Stimulated activated CD4-positive, alpha-beta T cell treated with anti-CD3 and anti-CD28 coated beads, Interleukin-15, amount 100 ng/mL, for 48 hours (primary cell): Measurements from ENCODE around the gene WDR33.

Experiments used
- DNase-seq, 2 donors: peaks; one replicate each; pipeline ENCODE4 v3.0.0-alpha.2; 2020; ENCODE audit warnings: low read depth in 2 of 2

WDR33 gene

GRCh38 chr2:127672341-127673224 is 138.4 kb downstream of the WDR33 start:
- DNase-seq = no peak

DNA sequence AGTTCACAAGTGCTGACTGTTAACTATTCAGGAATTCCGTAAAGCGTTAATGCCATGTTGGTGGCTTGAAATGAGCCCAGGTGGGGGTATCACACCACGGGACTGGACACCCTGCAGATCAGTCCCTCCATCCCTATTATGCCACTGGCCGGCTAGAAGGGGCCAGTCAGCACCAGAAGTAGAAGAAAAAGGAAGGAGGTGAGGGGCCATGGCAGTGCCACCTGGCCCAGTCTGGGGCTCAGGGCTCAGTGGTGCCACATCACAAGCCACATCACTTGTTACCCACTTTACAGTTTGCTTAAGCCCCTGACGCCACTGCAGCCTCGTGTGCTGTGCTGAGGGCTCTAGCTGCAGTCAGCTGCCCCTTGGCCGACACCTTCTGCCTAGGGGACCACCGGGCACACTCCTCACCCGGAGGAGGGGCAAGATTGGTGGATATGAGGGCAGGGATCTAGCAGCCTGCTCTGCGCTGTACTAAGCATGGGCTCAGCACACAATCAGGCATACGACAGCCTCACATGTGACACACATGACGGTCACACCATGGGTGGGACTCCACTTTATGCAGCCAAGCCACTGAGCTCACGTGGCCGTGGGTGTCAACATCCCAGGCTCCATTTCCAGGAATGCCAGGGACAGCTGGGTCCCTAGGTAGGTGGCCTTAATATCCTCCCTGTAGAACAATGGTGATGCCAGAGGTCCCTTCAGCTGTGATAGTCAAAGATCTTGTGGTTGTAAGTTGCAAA is 139.2 kb downstream of the WDR33 start:
- DNase-seq = no peak

GRCh38 chr2:127670957-127671290 is 140.0 kb downstream of the WDR33 start:
- no peak for DNase-seq

DNA sequence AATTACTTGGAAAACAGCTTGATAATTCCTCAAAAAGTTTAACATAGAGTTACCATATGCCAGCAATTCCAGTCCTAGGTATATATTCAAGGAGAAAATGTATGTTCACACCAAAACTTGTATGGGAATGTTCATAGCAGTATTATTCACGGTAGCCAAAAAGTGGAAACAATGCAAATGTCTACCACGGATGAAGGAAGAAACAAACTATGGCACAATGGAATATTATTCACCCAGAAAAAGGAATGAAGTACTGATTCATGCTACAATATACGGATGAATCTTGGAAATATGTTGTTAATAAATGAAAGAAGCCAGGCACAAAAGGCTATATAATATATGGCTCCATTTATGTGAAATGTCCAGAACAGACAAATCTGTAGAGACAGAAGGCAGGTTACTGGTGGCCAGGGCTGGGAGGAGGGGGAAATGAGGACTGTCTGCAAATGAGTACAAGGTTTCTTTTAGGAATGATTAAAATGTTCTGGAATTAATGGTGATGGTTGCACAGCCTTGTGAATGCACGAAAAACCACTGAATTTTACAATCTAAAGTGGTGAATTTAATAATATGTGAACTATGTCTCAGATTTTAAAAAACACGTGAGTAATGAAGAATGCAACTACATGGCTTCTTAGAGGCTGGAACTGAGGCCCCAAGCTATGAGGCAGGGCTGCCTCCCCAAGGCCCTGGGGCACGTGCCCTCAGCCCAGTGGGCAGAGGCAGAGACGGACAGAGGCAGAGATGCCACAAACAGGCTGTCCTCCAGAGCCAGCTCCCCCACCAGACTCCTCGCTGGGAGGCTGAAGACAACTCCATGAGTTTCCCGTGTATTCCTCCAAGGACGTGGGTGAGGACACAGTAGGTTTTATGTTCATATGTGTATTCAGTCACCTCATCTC is 140.7 kb downstream of the WDR33 start:
- DNase-seq = no peak

- no peak for DNase-seq
These were observed 141.9 kb downstream of the WDR33 start for GRCh38 chr2:127669056-127669455.

GRCh38 chr2:127665267-127665893 is 145.6 kb downstream of the WDR33 start:
- DNase-seq = no peak

DNA sequence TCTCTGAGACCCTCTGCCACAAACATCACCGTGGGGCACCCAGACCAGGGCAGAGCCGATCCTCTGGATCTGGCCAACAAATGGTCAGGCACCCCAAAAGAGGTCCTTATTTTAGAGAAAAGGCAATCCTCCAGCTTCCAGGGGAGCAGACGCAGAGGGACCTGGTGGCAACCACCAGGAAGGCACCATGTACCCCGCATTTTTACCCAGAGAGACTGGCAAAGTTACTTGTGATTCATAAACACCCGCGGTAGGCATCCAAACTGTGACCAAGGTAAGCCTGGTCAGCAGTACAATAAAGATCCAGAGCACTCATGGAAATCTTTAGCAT is 146.1 kb downstream of the WDR33 start:
- no peak for DNase-seq

GRCh38 chr2:127664065-127664894 is 146.7 kb downstream of the WDR33 start:
- DNase-seq = no peak

- DNase-seq = no peak
These were observed 147.4 kb downstream of the WDR33 start for GRCh38 chr2:127663566-127664064.

- no peak for DNase-seq
These were observed 147.9 kb downstream of the WDR33 start for GRCh38 chr2:127662937-127663565.

DNA sequence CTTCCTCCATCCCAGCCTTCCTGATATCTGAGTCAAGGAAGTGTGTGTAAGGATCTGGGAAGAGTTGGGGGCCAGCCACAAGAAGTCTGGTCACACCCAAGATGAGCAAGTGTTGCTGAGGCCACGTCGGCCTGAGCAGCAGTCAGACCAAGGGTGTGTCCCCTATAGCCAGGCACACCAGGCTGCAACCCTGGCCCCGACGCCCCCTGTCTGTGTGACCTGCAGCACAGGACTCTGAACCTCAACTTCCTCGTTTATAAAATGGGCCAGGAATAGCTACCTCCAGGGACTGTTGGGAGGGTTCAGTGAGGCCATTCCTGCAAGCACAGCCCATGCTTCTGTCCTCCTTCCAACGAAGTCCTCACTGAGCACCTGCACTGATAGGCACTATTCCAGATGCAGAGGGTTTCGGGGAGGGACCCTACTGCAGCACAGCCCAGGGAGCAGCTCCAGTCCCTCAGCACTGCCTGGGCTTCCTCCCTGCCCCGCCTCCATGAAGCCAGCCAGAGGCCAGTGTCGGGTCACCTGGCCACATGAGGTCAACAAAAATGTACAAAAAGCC is 148.9 kb downstream of the WDR33 start:
- DNase-seq = no peak

- DNase-seq = no peak
These were observed 149.8 kb downstream of the WDR33 start for GRCh38 chr2:127661072-127661649.

- DNase-seq = no peak
These were observed 150.7 kb downstream of the WDR33 start for GRCh38 chr2:127660291-127660578.

DNA sequence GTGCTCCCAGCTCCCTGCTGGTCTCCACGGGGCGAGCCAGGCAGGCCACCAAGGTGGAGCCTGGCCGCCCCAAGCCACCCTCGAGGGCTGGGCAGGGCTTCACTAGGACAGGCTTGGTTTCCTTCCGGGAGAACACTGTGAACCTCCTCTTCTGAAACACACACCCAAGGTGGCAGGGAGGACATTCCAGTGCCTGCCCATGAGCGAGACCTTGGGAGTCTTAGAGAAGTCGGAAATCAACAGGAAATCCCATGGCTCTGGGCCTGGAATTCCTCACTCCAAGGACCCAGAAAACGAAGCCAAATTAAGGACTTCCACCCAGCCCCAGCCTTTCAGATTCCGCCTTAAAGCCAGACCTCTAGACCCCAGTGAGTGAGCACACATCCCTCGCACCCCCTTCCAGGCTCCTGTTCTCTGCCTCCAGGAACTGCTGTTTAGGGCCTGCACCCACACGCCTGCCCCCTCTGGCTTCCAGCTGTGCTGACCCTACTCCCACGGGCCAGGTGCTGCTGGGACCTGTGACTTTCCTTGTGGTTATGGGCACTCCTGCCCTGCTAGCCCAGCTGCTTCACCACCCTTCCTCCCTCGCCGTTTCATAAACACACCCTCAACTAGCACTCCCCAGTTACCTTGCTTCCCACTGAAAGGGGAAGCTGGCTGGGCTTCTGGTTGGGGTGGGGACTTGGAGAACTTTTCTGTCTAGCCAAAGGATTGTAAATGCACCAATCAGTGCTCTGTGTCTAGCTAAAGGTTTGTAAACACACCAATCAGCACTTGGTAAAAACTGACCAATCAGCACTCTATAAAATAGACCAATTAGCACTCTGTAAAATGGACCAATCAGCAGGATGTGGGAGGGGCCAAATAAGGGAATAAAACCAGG is 151.3 kb downstream of the WDR33 start:
- DNase-seq = no peak

GRCh38 chr2:127658641-127659407 is 152.1 kb downstream of the WDR33 start:
- no peak for DNase-seq

- no peak for DNase-seq
These were observed 152.8 kb downstream of the WDR33 start for GRCh38 chr2:127658146-127658545.

- no peak for DNase-seq
These were observed 153.8 kb downstream of the WDR33 start for GRCh38 chr2:127657232-127657595.
